Measurements from ENCODE around the gene PPARG.

GRCh38 chr3:12430086-12430485 lies 141.2 kb downstream of the PPARG start:
- TF ChIP-seq CTCF (IDR thresholded peaks at IDR 0.05) (no peak), POLR2A (IDR thresholded peaks at IDR 0.05) (no peak)
